ENCODE results near the gene ORAI1. TPM values are rescaled to one million over a fixed set of nuclear protein-coding genes. Genes with fewer than 3 reads are reported as not detected.

Gene ORAI1
- total RNA-seq, 2 experiments from 2014 or later, result 39.7 to 42.3 TPM

GRCh38 chr12:121611306-121611705 is 15.0 kb upstream of the ORAI1 start:
- Histone ChIP-seq H3K4me1 (ENCODE audit: insufficient read depth, low read length) (peaks cover 14% of the 10 kb centered on the region), H3K9me3 (ENCODE audit: control insufficient read depth in 1 of 2, insufficient read depth in 1 of 2, low read length in 2 of 2) (no peaks in the 10 kb centered on the region), H3K27me3 (ENCODE audit: control insufficient read depth in 1 of 2, insufficient read depth in 2 of 2, low read length in 2 of 2) (no peaks in the 10 kb centered on the region), H3K36me3 (ENCODE audit: insufficient read depth, low read length) (no peaks in the 10 kb centered on the region), H3K4me3 (ENCODE audit: low read length) (no peak overlapping the region), H3K27ac (ENCODE audit: low read depth in 1 of 2, low read length in 2 of 2) (no peak overlapping the region)
- Mint-ChIP-seq H3K4me1 (ENCODE audit: low read depth) (peaks cover 9% of the 10 kb centered on the region), H3K36me3 (ENCODE audit: low read depth) (no peaks in the 10 kb centered on the region), H3K4me3 (no peak overlapping the region), H3K27me3 (no peaks in the 10 kb centered on the region), H3K9me3 (no peaks in the 10 kb centered on the region), H3K27ac (no peak overlapping the region)
- ATAC-seq (ENCODE audit: poor library complexity) (no peak), DNase-seq (peak in 6 of 14 experiments; percentile 7 to 43 (median 26))
- POLR2A ChIA-PET, result interaction anchor here (1.3 kb wide), 1 partner anchor 66 kb away, joined by 4 read pairs; no protein-coding TSS in a partner anchor
- no peak for TF ChIP-seq CTCF (IDR thresholded peaks at IDR 0.05)
- intact Hi-C loops (cut with DNase I, micrococcal nuclease), result no loop called here
- CTCF ChIA-PET, result no interaction called here

- H3K4me3 ChIP-seq (ENCODE audit: low read length), result no peak overlapping the region
- Mint-ChIP-seq H3K4me1 (ENCODE audit: low read depth) (peaks cover 8% of the 10 kb centered on the region), H3K27ac (no peak overlapping the region), H3K27me3 (no peaks in the 10 kb centered on the region), H3K4me3 (no peak overlapping the region), H3K9me3 (no peaks in the 10 kb centered on the region), H3K36me3 (ENCODE audit: low read depth) (no peaks in the 10 kb centered on the region)
- no peak overlapping the region for H3K27ac ChIP-seq (ENCODE audit: low read depth in 1 of 2, low read length in 2 of 2)
- no peaks in the 10 kb centered on the region for H3K9me3 ChIP-seq (ENCODE audit: control insufficient read depth in 1 of 2, insufficient read depth in 1 of 2, low read length in 2 of 2)
- CTCF ChIA-PET, result interaction anchor here (1.5 kb wide), 1 partner anchor 61 kb away, joined by 4 read pairs; no protein-coding TSS in a partner anchor
- H3K27me3 ChIP-seq (ENCODE audit: control insufficient read depth in 1 of 2, insufficient read depth in 2 of 2, low read length in 2 of 2), result no peaks in the 10 kb centered on the region
- ATAC-seq (ENCODE audit: poor library complexity) (no peak), DNase-seq (no peak)
- POLR2A ChIA-PET, result interaction anchor here (1.2 kb wide), 1 partner anchor 34 kb away, joined by 3 read pairs; no protein-coding TSS in a partner anchor
- H3K4me1 ChIP-seq (ENCODE audit: insufficient read depth, low read length), result peaks cover 14% of the 10 kb centered on the region
- intact Hi-C loops (cut with DNase I, micrococcal nuclease), result no loop called here
- H3K36me3 ChIP-seq (ENCODE audit: insufficient read depth, low read length), result no peaks in the 10 kb centered on the region
- no peak for TF ChIP-seq CTCF (IDR thresholded peaks at IDR 0.05)
Measured at GRCh38 chr12:121613462-121613861, 12.9 kb upstream of the ORAI1 start.

GRCh38 chr12:121614872-121615467 is 11.4 kb upstream of the ORAI1 start:
- intact Hi-C loops (cut with DNase I, micrococcal nuclease), result no loop called here
- Mint-ChIP-seq H3K9me3 (no peaks in the 10 kb centered on the region), H3K4me1 (ENCODE audit: low read depth) (peaks cover 4% of the 10 kb centered on the region), H3K27me3 (no peaks in the 10 kb centered on the region), H3K27ac (no peak overlapping the region), H3K4me3 (no peak overlapping the region), H3K36me3 (ENCODE audit: low read depth) (no peaks in the 10 kb centered on the region)
- POLR2A ChIA-PET, result interaction anchor here (0.7 to 1.2 kb wide), 3 partner anchors 24 to 35 kb away, joined by 3 read pairs; no protein-coding TSS in a partner anchor
- peaks cover 14% of the 10 kb centered on the region for H3K4me1 ChIP-seq (ENCODE audit: insufficient read depth, low read length)
- TF ChIP-seq CTCF (IDR thresholded peaks at IDR 0.05), result no peak
- ATAC-seq (ENCODE audit: poor library complexity) (peak; percentile 48), DNase-seq (peak in 2 of 14 experiments; percentile 28 to 46)
- no peak overlapping the region for H3K4me3 ChIP-seq (ENCODE audit: low read length)
- CTCF ChIA-PET, result interaction anchor here (0.7 to 1.2 kb wide), 2 partner anchors 136 to 1313 kb away, joined by 4 to 5 read pairs; no protein-coding TSS in a partner anchor
- H3K36me3 ChIP-seq (ENCODE audit: insufficient read depth, low read length), result no peaks in the 10 kb centered on the region
- no peaks in the 10 kb centered on the region for H3K27me3 ChIP-seq (ENCODE audit: control insufficient read depth in 1 of 2, insufficient read depth in 2 of 2, low read length in 2 of 2)
- no peak overlapping the region for H3K27ac ChIP-seq (ENCODE audit: low read depth in 1 of 2, low read length in 2 of 2)
- no peaks in the 10 kb centered on the region for H3K9me3 ChIP-seq (ENCODE audit: control insufficient read depth in 1 of 2, insufficient read depth in 1 of 2, low read length in 2 of 2)

All from CD4-positive, alpha-beta T cell (primary cell).